HepG2 (cell line): ENCODE data around the gene CTAG1A. TPM values are rescaled to one million over a fixed set of nuclear protein-coding genes. Genes with fewer than 3 reads are reported as not detected.

Source experiments
- ATAC-seq: fragments of 200-7000 bp; cut with Tn5 transposase; 3 replicates; pipeline ENCODE4 v1.9.1; 2020; ENCODE audit warnings: mild to moderate bottlenecking, moderate library complexity
- BruUV-seq: library from RNA; stranded (reverse); fragments of 400-500 nt; replicated peaks from 2 replicates; lab custom pipeline; 2021; lab: Mats Ljungman, UMichigan
- CTCF ChIA-PET: fragments of 300-600 bp; formaldehyde crosslinking; extraction: SDS; loops from one replicate; lab custom pipeline; 2021; ENCODE audit warnings: low total read pairs, inconsistent platforms, low intra/inter-chr PET ratio; lab: Yijun Ruan, JAX
- POLR2A ChIA-PET: fragments of 350-600 bp; sonication (Branson Sonifier 250); formaldehyde crosslinking; loops from one replicate; lab custom pipeline; 2020; ENCODE audit warnings: antibody characterized with exemption, inconsistent platforms; lab: Yijun Ruan, JAX
- DNase-seq: peaks from one replicate; pipeline ENCODE4 v3.0.0-alpha.2; 2015; ENCODE audit warnings: low spot score
- FAIRE-seq: peaks from 3 replicates; lab custom pipeline; 2011; peaks lifted over from hg19 to GRCh38; lab: Jason Lieb, UNC
- H2AFZ ChIP-seq: one replicate; pipeline ENCODE4 v1.6.1; 2011; ENCODE audit warnings: low read length, inconsistent platforms
- H3K27ac ChIP-seq: fragments of 300-600 bp; 3 replicates; pipeline ENCODE4 v1.8.0; 2011; ENCODE audit warnings: mixed run types, mild to moderate bottlenecking, mixed read lengths, low read length, inconsistent platforms; ENCODE audit not compliant: insufficient read depth; ENCODE audit errors: extremely low read length
- H3K27me3 ChIP-seq, 2 experiments: fragments of 200-600 bp in 1 of 2; 2 replicates in 1 of 2; 3 replicates in 1 of 2; pipeline versions ENCODE4 v1.6.0 to v1.8.0; 2011; ENCODE audit warnings: low read length in 2 of 2, mild to moderate bottlenecking in 2 of 2, moderate library complexity in 2 of 2, inconsistent platforms in 1 of 2; ENCODE audit not compliant: insufficient read depth in 2 of 2, control insufficient read depth in 1 of 2
- H3K36me3 ChIP-seq, 2 experiments: fragments of 200-600 bp in 1 of 2; replicated peaks in 1 of 2; 2 replicates in 1 of 2; 3 replicates in 1 of 2; pipeline versions ENCODE4 v1.5.1 to v1.8.0; 2011; ENCODE audit warnings: low read length in 2 of 2, inconsistent platforms in 1 of 2; ENCODE audit not compliant: insufficient read depth in 2 of 2, control insufficient read depth in 1 of 2
- H3K4me1 ChIP-seq: 2 replicates; pipeline ENCODE4 v1.5.1; 2012; ENCODE audit warnings: low read length, inconsistent platforms; ENCODE audit not compliant: insufficient read depth
- H3K4me2 ChIP-seq: 2 replicates; pipeline ENCODE4 v1.6.0; 2011; ENCODE audit warnings: low read depth, low read length, inconsistent platforms
- H3K4me3 ChIP-seq, 3 experiments: fragments of 200-600 bp in 1 of 3; sonication (generic), shearing (Covaris generic) in 1 of 3; replicated peaks in 1 of 3; 2 replicates each; pipeline ENCODE4 v1.5.1; 2011 to 2016; ENCODE audit warnings: low read length in 3 of 3, inconsistent platforms in 2 of 3, low read depth in 2 of 3, mild to moderate bottlenecking in 2 of 3, control low read depth in 1 of 3, mixed read lengths in 1 of 3; ENCODE audit not compliant: insufficient read depth in 1 of 3
- H3K79me2 ChIP-seq: one replicate; pipeline ENCODE4 v1.6.1; 2011; ENCODE audit warnings: low read length, inconsistent platforms; ENCODE audit not compliant: insufficient read depth
- H3K9ac ChIP-seq: 2 replicates; pipeline ENCODE4 v1.6.0; 2011; ENCODE audit warnings: mild to moderate bottlenecking, low read depth, low read length, inconsistent platforms; ENCODE audit not compliant: insufficient read depth
- H3K9me3 ChIP-seq: 2 replicates; pipeline ENCODE4 v1.5.1; 2012; ENCODE audit warnings: mild to moderate bottlenecking, low read length
- H4K20me1 ChIP-seq: 2 replicates; pipeline ENCODE4 v1.6.0; 2011; ENCODE audit warnings: inconsistent platforms, mild to moderate bottlenecking, low read length, moderate library complexity; ENCODE audit not compliant: insufficient read depth
- AKAP8 ChIP-seq: sonication (generic); formaldehyde crosslinking; IDR thresholded peaks from 2 replicates; pipeline ENCODE4 v1.5.1; 2020; ENCODE audit warnings: mild to moderate bottlenecking, missing genetic modification reagents
- CBX5 ChIP-seq: sonication (generic); formaldehyde crosslinking; IDR thresholded peaks from 2 replicates; pipeline ENCODE4 v1.4.0; 2020; ENCODE audit warnings: missing genetic modification reagents, borderline replicate concordance
- MAFK ChIP-seq, 2 experiments: IDR thresholded peaks in 1 of 2; conservative IDR thresholded peaks in 1 of 2; 2 replicates each; pipeline ENCODE4 v1.6.1; 2011; ENCODE audit warnings: improper control_type of control experiment in 2 of 2, low read length in 2 of 2
- NAIF1 ChIP-seq: sonication (generic); formaldehyde crosslinking; IDR thresholded peaks from 2 replicates; pipeline ENCODE4 v1.5.0; 2020; ENCODE audit warnings: mild to moderate bottlenecking, missing genetic modification reagents, borderline replicate concordance
- RFX5 ChIP-seq: IDR thresholded peaks from 2 replicates; pipeline ENCODE4 v1.6.1; 2011; ENCODE audit warnings: low read depth, low read length, improper control_type of control experiment
- STAG1 ChIP-seq: sonication (generic); formaldehyde crosslinking; IDR thresholded peaks from 2 replicates; pipeline ENCODE4 v1.4.0; 2020; ENCODE audit warnings: missing genetic modification reagents
- ZNF562 ChIP-seq: sonication (generic); formaldehyde crosslinking; IDR thresholded peaks from 2 replicates; pipeline ENCODE4 v1.8.0; 2022; ENCODE audit warnings: missing genetic modification reagents, borderline replicate concordance
- ZNF766 ChIP-seq: sonication (generic); formaldehyde crosslinking; IDR thresholded peaks from 2 replicates; pipeline ENCODE4 v1.5.0; 2020; ENCODE audit warnings: missing genetic modification reagents, borderline replicate concordance
- ZNF878 ChIP-seq: sonication (generic); formaldehyde crosslinking; IDR thresholded peaks from 2 replicates; pipeline ENCODE4 v1.8.1; 2023; ENCODE audit warnings: mild to moderate bottlenecking, missing genetic modification reagents, moderate library complexity
- WGBS: methylation state at CpG from one replicate; pipeline ENCODE4 v1.1.6; 2017; ENCODE audit warnings: low lambda C conversion rate; 5-methylcytosine and 5-hydroxymethylcytosine counted together
- in situ Hi-C: cut with HindIII; loops from 2 replicates; pipeline ENCODE4 v1.10.0; 2017; ENCODE audit warnings: low pct_unique_long_range_greater_than_20kb; ENCODE audit not compliant: extremely low pct_ligation_motif_present
- intact Hi-C: fragments of 100-400 bp; cut with micrococcal nuclease; formaldehyde crosslinking; loops from one replicate; pipeline ENCODE4 v1.10.0; 2022; ENCODE audit not compliant: unreplicated experiment
- polyA plus RNA-seq, 8 experiments: library from polyadenylated mRNA; depleted of rRNA in 3 of 8; stranded (reverse) in 7 of 8; unstranded in 1 of 8; fragments of >200 nt; fragmentation: Illumina TruSeq in 4 of 8; extraction: Trizol in 4 of 8; gene quantifications; 2 replicates each; pipeline versions ENCODE4 v1.2.1 to v1.2.3, GENCODE V29; 2011 to 2016; ENCODE audit warnings: low read depth in 4 of 8, missing spikeins in 1 of 8, mixed read lengths in 1 of 8; ENCODE audit not compliant: insufficient read depth in 1 of 8
- total RNA-seq, 5 experiments: library from RNA; depleted of rRNA; stranded (reverse); fragments of >200 nt; fragmentation: Illumina TruSeq; extraction: Trizol; gene quantifications; 2 replicates each; pipeline ENCODE4 v1.2.3, GENCODE V29; 2016; ENCODE audit warnings: low read depth in 1 of 5
- TF ChIP-seq, protein P1 (sequence below): sonication (generic); formaldehyde crosslinking; IDR thresholded peaks from 2 replicates; pipeline ENCODE4 v1.5.1; 2020; ENCODE audit warnings: mild to moderate bottlenecking, missing genetic modification reagents, moderate library complexity
- TF ChIP-seq, protein P2 (sequence below), 2 experiments: sonication (generic) in 1 of 2; formaldehyde crosslinking in 1 of 2; IDR thresholded peaks; 2 replicates each; pipeline versions ENCODE4 v1.4.0 to v1.6.1; 2016 to 2020; ENCODE audit warnings: borderline replicate concordance in 1 of 2, low read depth in 1 of 2, mild to moderate bottlenecking in 1 of 2, missing genetic modification reagents in 1 of 2
- TF ChIP-seq, protein P3 (sequence below): sonication (generic); formaldehyde crosslinking; IDR thresholded peaks from 2 replicates; pipeline ENCODE4 v1.8.0; 2022; ENCODE audit warnings: mild to moderate bottlenecking, missing genetic modification reagents, moderate library complexity

The CTAG1A gene
- total and polyA plus RNA-seq, 2 of the 13 experiments (the other 11 are each of a cell fraction or from before 2014, with no cell fraction given): not detected

DNA sequence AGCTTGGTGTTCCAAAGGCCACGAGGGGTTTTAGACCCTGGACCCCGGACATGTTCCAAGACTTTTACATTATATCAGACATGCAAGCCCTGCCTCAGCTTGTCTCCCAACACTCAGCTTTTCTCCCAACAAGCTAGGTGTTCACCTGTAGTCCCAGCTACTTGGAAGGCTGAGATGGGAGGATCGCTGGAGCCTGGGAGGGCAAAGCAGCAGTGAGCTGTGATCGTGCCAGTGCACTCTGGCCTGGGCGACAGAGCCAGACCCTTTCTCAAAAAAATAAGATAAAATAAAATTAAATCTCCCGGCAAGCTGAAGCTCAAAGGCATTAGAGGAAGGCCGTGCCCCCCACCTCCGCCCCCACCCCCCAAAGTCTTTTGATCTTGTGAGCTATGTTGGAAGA is 13.7 kb downstream of the CTAG1A start:
- DNase-seq: no peak
- Histone ChIP-seq H3K27ac (no peak overlapping the region), H3K9me3 (no peaks in the 10 kb centered on the region), H3K4me1 (no peaks in the 10 kb centered on the region), H2AFZ (no peak overlapping the region), H4K20me1 (no peaks in the 10 kb centered on the region), H3K4me2 (no peak overlapping the region), H3K4me3 (no peak overlapping the region), H3K79me2 (no peaks in the 10 kb centered on the region), H3K9ac (no peak overlapping the region), H3K36me3 (no peaks in the 10 kb centered on the region), H3K27me3 (0 out of 5 replicates have a peak, but pooled peaks cover 0 to 6% of the 10 kb centered on the region in 2 experiments)
- POLR2A ChIA-PET: no interaction called here
- ATAC-seq: no peak
- intact Hi-C loops (no loop called here), in situ Hi-C loops (loop anchor here (25.0 kb wide), 1 partner anchor 239 kb away; the partner anchor contains the start of gene SMIM9)
- TF ChIP-seq, protein P1, sequence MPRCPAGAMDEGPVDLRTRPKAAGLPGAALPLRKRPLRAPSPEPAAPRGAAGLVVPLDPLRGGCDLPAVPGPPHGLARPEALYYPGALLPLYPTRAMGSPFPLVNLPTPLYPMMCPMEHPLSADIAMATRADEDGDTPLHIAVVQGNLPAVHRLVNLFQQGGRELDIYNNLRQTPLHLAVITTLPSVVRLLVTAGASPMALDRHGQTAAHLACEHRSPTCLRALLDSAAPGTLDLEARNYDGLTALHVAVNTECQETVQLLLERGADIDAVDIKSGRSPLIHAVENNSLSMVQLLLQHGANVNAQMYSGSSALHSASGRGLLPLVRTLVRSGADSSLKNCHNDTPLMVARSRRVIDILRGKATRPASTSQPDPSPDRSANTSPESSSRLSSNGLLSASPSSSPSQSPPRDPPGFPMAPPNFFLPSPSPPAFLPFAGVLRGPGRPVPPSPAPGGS: no peak
- TF ChIP-seq MAFK (conservative IDR thresholded peaks at IDR 0.05 in 1 of 2, IDR thresholded peaks at IDR 0.05 in 1 of 2; ENCODE audit: low read length in 2 of 2) (no peak), CBX5 (CRISPR knock-in tag) (no peak), ZNF766 (CRISPR knock-in tag) (no peak), STAG1 (CRISPR knock-in tag) (no peak), ZNF562 (CRISPR knock-in tag) (no peak), NAIF1 (CRISPR knock-in tag) (no peak), RFX5 (no peak), ZNF878 (CRISPR knock-in tag) (no peak), AKAP8 (CRISPR knock-in tag) (no peak)
- TF ChIP-seq, protein P2, sequence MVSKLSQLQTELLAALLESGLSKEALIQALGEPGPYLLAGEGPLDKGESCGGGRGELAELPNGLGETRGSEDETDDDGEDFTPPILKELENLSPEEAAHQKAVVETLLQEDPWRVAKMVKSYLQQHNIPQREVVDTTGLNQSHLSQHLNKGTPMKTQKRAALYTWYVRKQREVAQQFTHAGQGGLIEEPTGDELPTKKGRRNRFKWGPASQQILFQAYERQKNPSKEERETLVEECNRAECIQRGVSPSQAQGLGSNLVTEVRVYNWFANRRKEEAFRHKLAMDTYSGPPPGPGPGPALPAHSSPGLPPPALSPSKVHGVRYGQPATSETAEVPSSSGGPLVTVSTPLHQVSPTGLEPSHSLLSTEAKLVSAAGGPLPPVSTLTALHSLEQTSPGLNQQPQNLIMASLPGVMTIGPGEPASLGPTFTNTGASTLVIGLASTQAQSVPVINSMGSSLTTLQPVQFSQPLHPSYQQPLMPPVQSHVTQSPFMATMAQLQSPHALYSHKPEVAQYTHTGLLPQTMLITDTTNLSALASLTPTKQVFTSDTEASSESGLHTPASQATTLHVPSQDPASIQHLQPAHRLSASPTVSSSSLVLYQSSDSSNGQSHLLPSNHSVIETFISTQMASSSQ (IDR thresholded peaks at IDR 0.05; ENCODE audit: low read depth): no peak
- TF ChIP-seq, protein P2 (CRISPR knock-in tag; IDR thresholded peaks at IDR 0.05; ENCODE audit: borderline replicate concordance): no peak
- TF ChIP-seq, protein P3, sequence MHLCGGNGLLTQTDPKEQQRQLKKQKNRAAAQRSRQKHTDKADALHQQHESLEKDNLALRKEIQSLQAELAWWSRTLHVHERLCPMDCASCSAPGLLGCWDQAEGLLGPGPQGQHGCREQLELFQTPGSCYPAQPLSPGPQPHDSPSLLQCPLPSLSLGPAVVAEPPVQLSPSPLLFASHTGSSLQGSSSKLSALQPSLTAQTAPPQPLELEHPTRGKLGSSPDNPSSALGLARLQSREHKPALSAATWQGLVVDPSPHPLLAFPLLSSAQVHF (CRISPR knock-in tag): no peak
- WGBS: 7% methylated on average over 5 of the region's 8 CpGs
- BruUV-seq: no TSS peak
- FAIRE-seq: no peak
- CTCF ChIA-PET: no interaction called here
